ENCODE results near the gene LMF1.

DNA sequence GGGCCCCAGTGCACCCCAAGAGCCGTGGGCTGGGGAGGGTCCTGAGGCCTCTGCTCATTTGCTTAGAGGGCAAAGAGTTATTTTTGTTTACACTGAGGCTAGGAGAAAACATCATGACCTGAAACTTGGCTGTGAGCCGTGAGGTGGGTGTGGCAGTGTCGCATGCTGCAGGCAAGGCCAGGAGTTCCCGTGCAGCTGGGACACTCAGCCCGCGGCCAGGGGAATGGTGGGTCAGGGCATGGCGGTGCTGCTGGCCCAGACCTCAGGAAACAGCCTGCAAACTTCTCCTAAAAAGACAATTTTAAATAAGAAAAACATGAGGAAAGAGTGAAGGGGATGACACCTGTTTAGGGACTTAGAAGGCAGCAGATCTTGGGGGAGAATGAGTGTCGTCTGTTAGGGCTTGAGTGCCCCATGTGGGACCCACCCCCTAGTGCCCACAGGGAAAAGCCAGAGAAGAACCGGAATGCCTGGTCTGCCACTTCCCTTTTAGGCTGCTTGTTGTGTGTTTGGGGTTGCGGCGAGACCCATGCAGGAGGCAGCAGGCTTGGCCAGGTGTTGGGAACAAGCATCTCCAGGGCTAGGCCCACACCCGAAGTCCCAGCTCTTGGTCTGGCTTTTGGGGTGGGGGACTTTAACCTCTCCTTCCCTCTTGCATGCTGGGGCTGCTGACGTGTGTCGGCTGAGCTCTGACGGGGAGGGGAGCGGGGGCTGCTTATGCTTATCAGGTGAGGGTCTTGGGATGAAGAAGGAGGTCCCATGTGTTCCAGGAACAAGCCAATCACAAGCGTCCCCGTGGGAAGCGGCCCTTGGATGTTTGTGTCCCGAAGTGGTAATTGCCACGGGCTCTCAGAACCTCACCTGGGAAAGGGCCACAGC lies 89.3 kb downstream of the LMF1 start:
- TF ChIP-seq, protein P1, sequence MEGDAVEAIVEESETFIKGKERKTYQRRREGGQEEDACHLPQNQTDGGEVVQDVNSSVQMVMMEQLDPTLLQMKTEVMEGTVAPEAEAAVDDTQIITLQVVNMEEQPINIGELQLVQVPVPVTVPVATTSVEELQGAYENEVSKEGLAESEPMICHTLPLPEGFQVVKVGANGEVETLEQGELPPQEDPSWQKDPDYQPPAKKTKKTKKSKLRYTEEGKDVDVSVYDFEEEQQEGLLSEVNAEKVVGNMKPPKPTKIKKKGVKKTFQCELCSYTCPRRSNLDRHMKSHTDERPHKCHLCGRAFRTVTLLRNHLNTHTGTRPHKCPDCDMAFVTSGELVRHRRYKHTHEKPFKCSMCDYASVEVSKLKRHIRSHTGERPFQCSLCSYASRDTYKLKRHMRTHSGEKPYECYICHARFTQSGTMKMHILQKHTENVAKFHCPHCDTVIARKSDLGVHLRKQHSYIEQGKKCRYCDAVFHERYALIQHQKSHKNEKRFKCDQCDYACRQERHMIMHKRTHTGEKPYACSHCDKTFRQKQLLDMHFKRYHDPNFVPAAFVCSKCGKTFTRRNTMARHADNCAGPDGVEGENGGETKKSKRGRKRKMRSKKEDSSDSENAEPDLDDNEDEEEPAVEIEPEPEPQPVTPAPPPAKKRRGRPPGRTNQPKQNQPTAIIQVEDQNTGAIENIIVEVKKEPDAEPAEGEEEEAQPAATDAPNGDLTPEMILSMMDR (IDR thresholded peaks at IDR 0.05): no peak
- TF ChIP-seq ZFX (IDR thresholded peaks at IDR 0.05; ENCODE audit: borderline replicate concordance): no peak
